ENCODE measurements around the gene SORCS1.

DNA sequence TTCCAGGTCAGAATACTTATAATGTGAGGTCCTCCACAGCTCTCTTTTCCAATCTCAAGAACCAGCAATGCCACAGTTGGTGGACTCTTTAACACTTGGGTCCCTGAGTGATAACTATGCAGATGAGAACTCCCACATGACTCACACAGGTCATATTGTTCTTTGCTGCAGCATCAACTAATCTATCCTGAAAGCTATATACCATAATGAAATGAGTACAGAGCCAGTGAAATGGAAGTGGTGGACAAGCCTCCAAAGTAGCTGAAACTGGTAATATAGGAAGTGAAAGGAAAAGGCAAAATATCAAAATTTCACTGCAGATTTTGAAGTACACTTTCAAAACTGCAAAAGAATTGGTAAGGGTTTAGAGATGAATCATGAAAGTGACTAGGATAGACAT lies 45.6 kb downstream of the SORCS1 start:
- TF ChIP-seq, protein P1, sequence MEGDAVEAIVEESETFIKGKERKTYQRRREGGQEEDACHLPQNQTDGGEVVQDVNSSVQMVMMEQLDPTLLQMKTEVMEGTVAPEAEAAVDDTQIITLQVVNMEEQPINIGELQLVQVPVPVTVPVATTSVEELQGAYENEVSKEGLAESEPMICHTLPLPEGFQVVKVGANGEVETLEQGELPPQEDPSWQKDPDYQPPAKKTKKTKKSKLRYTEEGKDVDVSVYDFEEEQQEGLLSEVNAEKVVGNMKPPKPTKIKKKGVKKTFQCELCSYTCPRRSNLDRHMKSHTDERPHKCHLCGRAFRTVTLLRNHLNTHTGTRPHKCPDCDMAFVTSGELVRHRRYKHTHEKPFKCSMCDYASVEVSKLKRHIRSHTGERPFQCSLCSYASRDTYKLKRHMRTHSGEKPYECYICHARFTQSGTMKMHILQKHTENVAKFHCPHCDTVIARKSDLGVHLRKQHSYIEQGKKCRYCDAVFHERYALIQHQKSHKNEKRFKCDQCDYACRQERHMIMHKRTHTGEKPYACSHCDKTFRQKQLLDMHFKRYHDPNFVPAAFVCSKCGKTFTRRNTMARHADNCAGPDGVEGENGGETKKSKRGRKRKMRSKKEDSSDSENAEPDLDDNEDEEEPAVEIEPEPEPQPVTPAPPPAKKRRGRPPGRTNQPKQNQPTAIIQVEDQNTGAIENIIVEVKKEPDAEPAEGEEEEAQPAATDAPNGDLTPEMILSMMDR (IDR thresholded peaks at IDR 0.05), result no peak
- TF ChIP-seq POLR2A (IDR thresholded peaks at IDR 0.05), result no peak

Data from prostate gland (tissue), 2 donors.